NCI-H2196 (cell line): ENCODE results near the gene BSPRY.

Experiments
- DNase-seq: peaks from one replicate; lab custom pipeline; 2025; ENCODE audit not compliant: unreplicated experiment; lab: John Stamatoyannopoulos, UW

BSPRY gene

GRCh38 chr9:113349445-113350094 lies at the start of gene BSPRY:
Gene BSPRY, plus strand, starts transcription at chr9:113349541. Its CDS starts 39 bp downstream, at chr9:113349580.
- no peak for DNase-seq

- DNase-seq, result peak; percentile 80
Measured at GRCh38 chr9:113299800-113300292, 49.5 kb upstream of the BSPRY start.

- no peak for DNase-seq
Measured at GRCh38 chr9:113301548-113301947, 47.8 kb upstream of the BSPRY start.

GRCh38 chr9:113302792-113303418 lies 46.4 kb upstream of the BSPRY start, which contains the start of gene RNF183:
Gene RNF183, minus strand, starts transcription at chr9:113303376. Its CDS starts 5,192 bp downstream, at chr9:113298184.
- DNase-seq, result no peak

GRCh38 chr9:113306566-113306965 lies 42.8 kb upstream of the BSPRY start:
- no peak for DNase-seq

- no peak for DNase-seq
Measured at GRCh38 chr9:113307396-113307975, 41.9 kb upstream of the BSPRY start.

- peak; percentile 49 for DNase-seq
Measured at GRCh38 chr9:113309204-113309813, 40.0 kb upstream of the BSPRY start.

GRCh38 chr9:113310538-113310937 lies 38.8 kb upstream of the BSPRY start:
- DNase-seq, result no peak

- no peak for DNase-seq
Measured at GRCh38 chr9:113311961-113312360, 37.4 kb upstream of the BSPRY start.

- no peak for DNase-seq
Measured at GRCh38 chr9:113313261-113313660, 36.1 kb upstream of the BSPRY start.

GRCh38 chr9:113315231-113315630 lies 34.1 kb upstream of the BSPRY start:
- DNase-seq, result no peak

- no peak for DNase-seq
Measured at GRCh38 chr9:113316030-113316429, 33.3 kb upstream of the BSPRY start.

GRCh38 chr9:113317777-113318176 lies 31.6 kb upstream of the BSPRY start:
- no peak for DNase-seq

GRCh38 chr9:113319054-113319453 lies 30.3 kb upstream of the BSPRY start:
- DNase-seq, result no peak

- no peak for DNase-seq
Measured at GRCh38 chr9:113320051-113320450, 29.3 kb upstream of the BSPRY start.

GRCh38 chr9:113322671-113323070 lies 26.7 kb upstream of the BSPRY start:
- DNase-seq, result no peak

- DNase-seq, result no peak
Measured at GRCh38 chr9:113326230-113326629, 23.1 kb upstream of the BSPRY start.

GRCh38 chr9:113328045-113328782 lies 21.1 kb upstream of the BSPRY start:
- no peak for DNase-seq

GRCh38 chr9:113331780-113332179 lies 17.6 kb upstream of the BSPRY start:
- DNase-seq, result no peak

- DNase-seq, result no peak
Measured at GRCh38 chr9:113337714-113338113, 11.6 kb upstream of the BSPRY start.
